CD4-positive, alpha-beta T cell treated with Interleukin-15 for 4 hours (primary cell): Measurements from ENCODE around the gene FGF5.

ENCODE experiments used
- DNase-seq: peaks from one replicate; pipeline ENCODE4 v3.0.0-alpha.2; 2020; ENCODE audit warnings: low spot score

Gene FGF5

DNA sequence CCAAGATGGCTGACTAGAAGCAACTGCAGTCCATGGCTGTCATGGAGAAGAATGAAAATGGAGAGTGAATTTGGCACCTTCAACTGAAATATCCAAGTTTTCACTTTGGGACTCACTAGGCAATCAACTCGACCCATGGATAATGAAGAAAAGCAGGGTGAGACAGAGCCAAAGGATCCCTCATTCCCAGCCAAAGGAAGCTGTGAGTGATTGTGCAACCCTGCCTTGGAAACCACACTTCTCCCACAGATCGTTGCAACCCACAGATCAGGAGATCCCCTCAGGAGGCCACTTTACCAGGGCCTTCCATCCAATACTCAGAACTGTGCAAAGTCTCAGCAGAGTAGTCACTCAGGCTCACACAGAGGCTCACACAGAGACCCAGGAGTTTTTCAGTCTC is 73.6 kb downstream of the FGF5 start:
- DNase-seq, result no peak
